Measurements from ENCODE around the gene CDKN1A. TPM values are rescaled to one million over a fixed set of nuclear protein-coding genes. Genes with fewer than 3 reads are reported as not detected.

Gene CDKN1A
- 364 and 524 TPM in 2 replicates for total RNA-seq

GRCh38 chr6:36678488-36679042, at the start of gene CDKN1A:
Gene CDKN1A (plus strand): TSS chr6:36678714. CDS start chr6:36684102, 5,388 bp downstream.
- FAIRE-seq, result no peak

GRCh38 chr6:36629784-36630183, 48.7 kb upstream of the CDKN1A start:
- no peak for TF ChIP-seq CTCF (IDR thresholded peaks at IDR 0.05; ENCODE audit: insufficient read depth, low read length, severe bottlenecking)
- no peak overlapping the region for H3K4me3 ChIP-seq (ENCODE audit: low read depth, low read length)
- DNase-seq (ENCODE audit: low read depth), result no peak
- peaks cover 3% of the 10 kb centered on the region for H3K27me3 ChIP-seq (ENCODE audit: control insufficient read depth, insufficient read depth, low read length)
- FAIRE-seq, result no peak
- H3K36me3 ChIP-seq (ENCODE audit: control insufficient read depth, insufficient read depth, low read length), result no peaks in the 10 kb centered on the region

More at GRCh38 chr6:36678488-36679042, at the start of gene CDKN1A:
- Histone ChIP-seq H3K4me3 (ENCODE audit: low read depth, low read length) (peak within 1 kb of the TSS; percentile 85), H3K27me3 (ENCODE audit: control insufficient read depth, insufficient read depth, low read length) (no peaks in the 10 kb centered on the region), H3K36me3 (ENCODE audit: control insufficient read depth, insufficient read depth, low read length) (peaks cover 22% of the 10 kb centered on the region)
- peak; percentile 69 for DNase-seq (ENCODE audit: low read depth)
- TF ChIP-seq CTCF (IDR thresholded peaks at IDR 0.05; ENCODE audit: insufficient read depth, low read length, severe bottlenecking), result no peak

GRCh38 chr6:36631326-36632011, 47.0 kb upstream of the CDKN1A start:
- peaks cover 3% of the 10 kb centered on the region for H3K27me3 ChIP-seq (ENCODE audit: control insufficient read depth, insufficient read depth, low read length)
- H3K4me3 ChIP-seq (ENCODE audit: low read depth, low read length), result no peak overlapping the region
- no peaks in the 10 kb centered on the region for H3K36me3 ChIP-seq (ENCODE audit: control insufficient read depth, insufficient read depth, low read length)
- DNase-seq (ENCODE audit: low read depth), result no peak
- no peak for TF ChIP-seq CTCF (IDR thresholded peaks at IDR 0.05; ENCODE audit: insufficient read depth, low read length, severe bottlenecking)
- no peak for FAIRE-seq

- FAIRE-seq (no peak), DNase-seq (ENCODE audit: low read depth) (no peak)
- Histone ChIP-seq H3K27me3 (ENCODE audit: control insufficient read depth, insufficient read depth, low read length) (peaks cover 3% of the 10 kb centered on the region), H3K4me3 (ENCODE audit: low read depth, low read length) (no peak overlapping the region), H3K36me3 (ENCODE audit: control insufficient read depth, insufficient read depth, low read length) (no peaks in the 10 kb centered on the region)
- TF ChIP-seq CTCF (IDR thresholded peaks at IDR 0.05; ENCODE audit: insufficient read depth, low read length, severe bottlenecking), result no peak
These were observed 45.1 kb upstream of the CDKN1A start for GRCh38 chr6:36633370-36633769.

- FAIRE-seq (no peak), DNase-seq (ENCODE audit: low read depth) (no peak)
- TF ChIP-seq CTCF (IDR thresholded peaks at IDR 0.05; ENCODE audit: insufficient read depth, low read length, severe bottlenecking), result no peak
- Histone ChIP-seq H3K27me3 (ENCODE audit: control insufficient read depth, insufficient read depth, low read length) (peaks cover 3% of the 10 kb centered on the region), H3K36me3 (ENCODE audit: control insufficient read depth, insufficient read depth, low read length) (no peaks in the 10 kb centered on the region), H3K4me3 (ENCODE audit: low read depth, low read length) (no peak overlapping the region)
These were observed 44.6 kb upstream of the CDKN1A start for GRCh38 chr6:36633915-36634314.
